GM18505 (cell line): Measurements from ENCODE around the gene KCTD2.

ENCODE experiments used
- ATAC-seq: cut with Tn5 transposase; IDR thresholded peaks from one replicate; pipeline ENCODE4 v1.9.1; 2021; ENCODE audit not compliant: unreplicated experiment
- POLR2A ChIP-seq: IDR thresholded peaks from 4 replicates; pipeline ENCODE4 v1.6.1; 2011; ENCODE audit warnings: borderline replicate concordance; ENCODE audit not compliant: insufficient read depth, insufficient read length; ENCODE audit errors: extremely low read depth

KCTD2 gene

DNA sequence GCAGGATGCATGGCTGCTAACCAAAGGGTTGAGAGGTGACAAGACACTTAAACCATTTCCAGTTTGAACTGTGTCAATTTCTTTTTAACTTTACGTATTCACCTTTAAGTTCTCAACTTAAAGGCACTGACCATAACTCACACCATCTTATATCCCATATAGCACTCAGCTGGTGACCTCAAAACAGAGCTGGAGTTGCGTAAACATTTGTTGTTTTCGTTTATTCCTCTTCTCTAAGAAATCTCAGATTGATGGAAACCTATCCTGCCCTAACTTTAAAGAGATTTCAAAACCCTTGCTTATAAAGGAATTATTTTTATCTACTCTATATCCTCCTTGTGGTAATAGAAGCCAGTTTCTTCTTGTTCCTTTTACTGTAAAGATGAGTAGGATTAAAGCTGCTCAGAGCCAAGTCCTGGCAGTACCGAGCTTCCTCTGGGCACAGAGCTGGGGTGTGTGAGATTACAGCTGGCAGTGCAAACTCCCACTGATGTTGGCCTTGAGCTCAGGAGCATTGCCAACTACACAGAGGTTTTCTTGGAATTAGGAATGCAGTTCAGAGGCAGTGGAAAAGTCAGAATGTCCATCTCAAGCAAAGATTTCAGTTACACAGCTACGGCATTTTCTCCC, 1.3 kb downstream of the KCTD2 start:
- no peak for ATAC-seq
- no peak for TF ChIP-seq POLR2A

GRCh38 chr17:75049057-75049456, 2.0 kb downstream of the KCTD2 start:
- no peak for ATAC-seq
- no peak for TF ChIP-seq POLR2A

- no peak for TF ChIP-seq POLR2A
- no peak for ATAC-seq
Observed at GRCh38 chr17:75049706-75050105, 2.7 kb downstream of the KCTD2 start.

- no peak for ATAC-seq
- TF ChIP-seq POLR2A: no peak
Observed at GRCh38 chr17:75051941-75052340, 4.9 kb downstream of the KCTD2 start.

- TF ChIP-seq POLR2A: no peak
- no peak for ATAC-seq
Observed at GRCh38 chr17:75059369-75060345, 12.6 kb downstream of the KCTD2 start.

DNA sequence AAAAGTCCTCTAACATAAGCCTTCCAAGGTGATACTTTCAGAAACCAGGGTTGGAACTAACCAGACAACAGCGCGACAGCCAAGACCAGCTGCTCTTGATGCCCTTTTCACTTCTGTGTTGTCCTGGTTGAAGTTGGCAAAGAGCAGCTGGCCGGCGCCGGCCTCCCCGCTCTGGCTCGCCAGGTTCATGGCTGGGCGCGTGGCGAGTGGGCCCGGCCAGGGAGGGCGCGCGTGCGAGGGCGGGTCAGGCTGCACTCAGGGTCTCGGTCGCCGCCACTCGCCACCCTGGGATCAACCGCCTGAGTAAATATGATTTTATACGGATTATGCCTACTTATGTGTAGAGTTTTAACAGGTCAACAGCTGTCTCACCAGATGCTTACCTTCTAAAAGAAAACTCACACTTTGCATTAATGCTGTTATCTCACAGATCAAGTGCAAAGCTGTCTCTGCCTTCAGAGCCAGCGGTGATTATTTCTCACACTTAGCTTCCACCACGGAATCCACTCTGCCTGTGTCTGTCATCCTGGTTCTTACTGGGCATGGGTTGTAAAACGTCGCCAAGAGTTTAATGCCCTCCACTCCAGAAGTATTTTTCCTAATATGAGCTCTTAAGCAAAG, 13.5 kb downstream of the KCTD2 start:
- TF ChIP-seq POLR2A: no peak
- no peak for ATAC-seq

DNA sequence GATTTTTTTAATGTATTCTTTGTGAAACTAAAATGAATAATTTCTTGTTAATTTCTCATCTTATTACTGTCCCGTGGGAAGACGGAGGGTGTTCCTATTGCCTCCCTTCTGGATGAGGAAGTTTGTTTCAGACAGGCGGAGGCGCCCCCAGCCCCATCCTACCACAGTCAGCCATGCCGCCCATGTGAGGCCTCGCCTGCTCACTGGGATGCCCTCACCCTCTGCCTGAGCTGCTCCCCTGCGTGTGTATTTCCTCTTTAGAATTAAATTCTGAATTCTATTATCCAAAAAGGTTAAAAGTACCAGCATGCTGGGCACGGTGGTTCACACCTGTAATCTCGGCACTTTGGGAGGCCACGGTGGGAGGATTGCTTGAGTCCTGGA, 14.0 kb downstream of the KCTD2 start:
- ATAC-seq: no peak
- TF ChIP-seq POLR2A: no peak

- ATAC-seq: no peak
- TF ChIP-seq POLR2A: no peak
Observed at GRCh38 chr17:75061618-75062017, 14.6 kb downstream of the KCTD2 start.

DNA sequence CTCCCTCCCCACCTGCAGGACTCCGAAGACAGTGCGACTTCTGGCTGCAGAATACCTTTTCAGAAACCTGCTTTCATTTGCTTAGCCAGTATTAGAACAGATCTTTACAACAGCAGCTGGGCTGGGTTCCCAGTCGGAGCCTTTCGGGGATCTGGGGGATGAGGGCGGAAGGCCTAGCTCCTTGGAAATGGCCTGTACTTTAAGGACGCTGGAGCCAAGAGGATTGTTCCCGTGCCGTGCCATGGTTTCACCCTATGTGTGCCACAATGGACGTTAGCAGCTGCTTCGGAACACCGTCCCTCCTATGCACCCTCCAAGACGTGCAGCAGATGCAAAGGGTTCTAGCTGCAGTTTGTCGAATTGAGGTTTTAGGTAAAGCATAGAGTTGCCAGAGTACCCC, 16.2 kb downstream of the KCTD2 start:
- no peak for ATAC-seq
- no peak for TF ChIP-seq POLR2A

DNA sequence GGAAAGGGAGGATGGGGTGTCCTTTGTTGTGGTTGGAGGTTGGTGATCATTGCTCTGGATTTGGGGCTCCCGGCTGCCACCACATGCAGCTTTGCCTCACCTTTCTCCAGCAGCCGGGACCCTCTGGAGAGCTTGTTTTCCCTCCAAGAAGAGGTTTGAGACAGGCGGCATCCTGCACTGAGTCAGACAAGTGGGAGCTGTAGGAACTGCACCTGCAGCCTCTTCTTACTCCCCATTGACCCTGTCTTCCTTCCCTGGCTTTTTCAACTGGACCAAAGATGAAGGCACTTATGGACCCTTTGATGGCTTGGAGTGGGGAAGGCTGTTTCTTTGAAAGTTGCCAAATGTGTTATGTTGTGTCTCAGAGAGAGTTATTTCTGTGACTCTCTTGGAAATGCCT, 16.6 kb downstream of the KCTD2 start:
- TF ChIP-seq POLR2A: no peak
- no peak for ATAC-seq

- TF ChIP-seq POLR2A: no peak
- ATAC-seq: no peak
Observed at GRCh38 chr17:75064040-75064439, 17.0 kb downstream of the KCTD2 start.

DNA sequence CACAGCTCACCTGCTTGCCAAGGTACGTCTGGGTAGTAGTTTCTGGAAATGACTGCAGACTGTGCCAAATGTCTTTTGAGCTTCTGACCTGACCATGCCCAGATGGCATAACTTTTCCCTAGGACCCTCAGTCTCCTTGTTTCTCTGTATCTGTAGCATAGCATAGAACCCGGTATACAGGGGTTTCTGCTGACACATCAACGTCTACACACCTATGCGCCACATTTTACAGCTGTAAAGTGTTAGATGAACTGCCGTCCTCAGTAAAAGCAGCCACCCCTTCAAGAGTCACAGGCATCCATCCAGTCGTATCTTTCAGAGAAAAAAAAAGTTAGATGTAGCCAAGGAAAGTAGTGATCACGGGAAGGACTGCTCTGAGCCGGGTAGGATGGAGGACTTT, 17.4 kb downstream of the KCTD2 start:
- TF ChIP-seq POLR2A: no peak
- ATAC-seq: no peak

GRCh38 chr17:75064867-75065561, 18.0 kb downstream of the KCTD2 start:
- no peak for ATAC-seq
- no peak for TF ChIP-seq POLR2A
